ENCODE data around the gene SLU7. TPM values are rescaled to one million over a fixed set of nuclear protein-coding genes. Genes with fewer than 3 reads are reported as not detected.
"Not testable (repeated sequence)": the region's sequence is repeated elsewhere in the genome, so short reads cannot be mapped to it uniquely, and the experiment has no call there.

The SLU7 gene
- total RNA-seq, 1 experiment from 2014 or later, result 42.3 TPM

DNA sequence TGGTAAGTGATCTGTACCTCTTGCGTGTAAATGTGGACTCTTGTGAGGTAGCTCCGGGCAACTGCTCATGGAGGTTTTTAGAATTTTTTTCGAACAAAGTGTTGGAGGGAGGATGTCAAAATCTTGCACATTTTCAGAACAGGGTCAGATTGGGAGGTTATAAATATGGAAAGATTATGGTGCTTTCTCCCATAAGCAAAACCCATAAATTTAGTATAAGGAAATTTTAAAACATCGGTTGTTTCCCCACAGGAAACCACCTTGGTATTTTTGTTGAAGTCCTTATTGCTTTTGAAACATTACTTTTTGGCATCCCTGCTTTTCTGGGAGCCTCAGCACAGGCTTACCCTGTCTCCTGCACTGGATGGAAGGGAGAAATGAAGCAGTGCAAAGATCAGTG lies 36.7 kb upstream of the SLU7 start:
- no peaks in the 10 kb centered on the region for H3K36me3 ChIP-seq
- no peaks in the 10 kb centered on the region for H3K9me3 ChIP-seq
- no peak overlapping the region for H3K4me3 ChIP-seq
- no peak for DNase-seq
- no peaks in the 10 kb centered on the region; the same call in 1 of the 2 replicates for H3K27me3 ChIP-seq

DNA sequence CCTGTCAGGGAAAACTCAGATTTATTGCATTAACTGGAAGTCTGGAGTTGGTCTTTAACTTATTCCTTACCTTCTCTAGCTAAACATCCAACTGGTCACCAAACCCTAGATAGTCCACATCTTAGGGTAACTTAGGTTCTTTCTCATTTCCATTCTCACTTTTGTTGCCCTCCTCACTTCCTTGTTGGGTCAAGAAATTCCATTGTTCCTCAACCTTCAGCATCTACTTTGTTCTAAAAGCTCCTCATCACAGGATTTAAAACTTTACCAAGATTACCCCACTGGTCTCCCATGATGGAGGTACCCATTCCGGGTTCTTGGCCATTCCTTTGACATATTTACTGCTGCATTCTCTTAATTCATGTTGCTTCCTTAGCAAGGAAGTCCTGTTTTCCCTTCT lies 34.9 kb upstream of the SLU7 start:
- H3K4me3 ChIP-seq, result no peak overlapping the region
- H3K36me3 ChIP-seq, result no peaks in the 10 kb centered on the region

DNA sequence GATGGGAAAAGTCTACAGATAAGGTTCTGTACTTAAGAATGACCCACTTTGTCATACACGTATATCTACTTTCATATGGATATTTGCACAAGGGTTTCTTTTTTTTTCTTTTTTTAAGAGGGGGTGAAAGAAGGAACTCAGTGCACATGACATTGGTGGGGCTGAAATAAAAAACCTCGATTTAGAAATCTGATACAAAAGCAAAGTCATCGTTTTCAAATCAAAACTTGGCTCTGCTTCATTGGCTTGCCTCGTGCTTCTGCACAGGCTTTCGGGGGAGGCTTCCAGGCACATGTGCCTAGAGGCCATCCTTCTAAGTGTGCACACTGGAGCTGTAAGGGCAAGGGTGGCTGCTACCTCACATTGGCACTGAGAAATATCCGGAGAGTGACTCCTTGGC lies 33.9 kb upstream of the SLU7 start:
- no peaks in the 10 kb centered on the region for H3K36me3 ChIP-seq
- H3K27me3 ChIP-seq, result no peaks in the 10 kb centered on the region; the same call in 1 of the 2 replicates
- H3K4me3 ChIP-seq, result no peak overlapping the region
- no peak for DNase-seq
- H3K9me3 ChIP-seq, result no peaks in the 10 kb centered on the region

More for the DNA sequence above, 34.9 kb upstream of the SLU7 start:
- Histone ChIP-seq H3K27me3 (no peaks in the 10 kb centered on the region; the same call in 1 of the 2 replicates), H3K9me3 (no peaks in the 10 kb centered on the region)
- no peak for DNase-seq

DNA sequence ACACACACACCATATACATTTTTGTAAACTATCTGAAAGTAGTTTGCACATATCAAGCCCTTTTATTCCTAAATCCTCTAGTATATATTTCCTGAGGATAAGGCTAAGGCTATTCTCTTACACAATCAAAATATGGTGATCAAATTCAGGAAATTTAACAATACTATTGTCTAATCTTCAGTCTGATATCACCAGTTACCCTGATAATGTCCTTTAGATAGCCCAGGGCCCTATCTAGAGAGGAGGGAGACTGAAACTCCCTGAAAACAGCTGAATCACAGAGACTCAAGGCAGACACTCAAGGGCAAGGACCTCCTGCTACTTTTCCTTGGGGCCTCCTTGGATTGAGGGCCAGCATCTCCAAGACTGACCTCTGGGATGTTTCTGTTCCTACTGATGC lies 33.2 kb upstream of the SLU7 start:
- Histone ChIP-seq H3K9me3 (no peaks in the 10 kb centered on the region), H3K36me3 (no peaks in the 10 kb centered on the region), H3K27me3 (no peaks in the 10 kb centered on the region; the same call in 1 of the 2 replicates), H3K4me3 (no peak overlapping the region)
- no peak for DNase-seq

DNA sequence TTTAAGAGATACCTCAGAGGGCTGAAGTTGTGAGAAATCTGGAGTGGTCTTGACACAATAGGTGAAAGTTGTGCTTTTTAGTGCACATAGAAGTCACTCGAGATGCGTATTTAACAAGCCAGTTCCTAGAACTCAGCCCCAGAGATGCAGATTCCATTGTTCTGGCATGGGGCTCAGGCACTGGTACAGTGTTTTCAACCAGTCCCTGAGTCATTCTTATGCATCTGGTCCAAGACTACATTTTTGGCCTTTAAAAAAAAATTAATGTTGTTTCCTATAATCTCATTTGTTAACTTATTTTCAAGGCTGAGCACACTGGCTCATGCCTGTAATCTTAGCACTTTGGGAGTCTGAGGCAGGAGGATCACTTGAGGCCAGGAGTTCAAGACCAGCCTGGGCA lies 32.4 kb upstream of the SLU7 start:
- Histone ChIP-seq H3K27me3 (no peaks in the 10 kb centered on the region; the same call in 1 of the 2 replicates), H3K9me3 (no peaks in the 10 kb centered on the region), H3K4me3 (no peak overlapping the region), H3K36me3 (no peaks in the 10 kb centered on the region)
- DNase-seq, result peak; percentile 44

DNA sequence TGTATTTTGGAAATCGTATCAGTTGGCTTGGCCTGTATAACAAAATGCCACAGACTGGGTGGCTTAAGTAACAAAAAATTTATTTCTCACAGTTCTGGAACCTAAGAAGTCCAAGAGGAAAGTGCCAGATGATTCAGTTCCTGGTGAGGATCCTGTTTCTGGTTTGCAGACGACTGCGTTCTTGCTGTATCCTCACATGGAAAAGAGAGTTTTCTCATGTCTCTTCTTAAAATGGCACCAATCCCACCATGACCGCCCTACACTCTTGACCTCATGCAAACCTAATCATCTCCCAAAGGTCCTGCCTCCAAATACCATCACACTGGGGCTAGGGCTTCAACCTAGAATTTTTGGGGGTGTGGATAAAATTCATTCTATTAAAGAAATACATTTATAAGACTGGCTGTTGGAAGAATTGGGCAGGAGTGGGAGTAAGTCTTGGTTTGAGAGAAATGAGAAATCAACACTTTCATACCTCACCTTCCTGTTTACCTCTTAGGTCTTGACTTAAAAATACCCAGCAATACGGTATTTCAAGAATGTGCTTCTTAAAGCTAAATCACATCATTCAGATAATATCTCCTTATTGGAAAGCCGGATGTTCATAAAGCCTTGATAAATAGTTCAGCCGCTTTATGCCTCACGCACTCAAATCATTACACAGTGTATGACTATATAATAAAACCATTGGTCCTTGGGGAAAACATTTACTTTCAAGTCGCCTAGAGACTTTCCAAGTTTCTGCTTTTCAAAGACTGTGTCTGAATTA lies 31.5 kb upstream of the SLU7 start:
- Histone ChIP-seq H3K9me3 (no peaks in the 10 kb centered on the region), H3K36me3 (no peaks in the 10 kb centered on the region), H3K27me3 (no peaks in the 10 kb centered on the region; the same call in 1 of the 2 replicates), H3K4me3 (no peak overlapping the region)
- DNase-seq, result peak; percentile 28

DNA sequence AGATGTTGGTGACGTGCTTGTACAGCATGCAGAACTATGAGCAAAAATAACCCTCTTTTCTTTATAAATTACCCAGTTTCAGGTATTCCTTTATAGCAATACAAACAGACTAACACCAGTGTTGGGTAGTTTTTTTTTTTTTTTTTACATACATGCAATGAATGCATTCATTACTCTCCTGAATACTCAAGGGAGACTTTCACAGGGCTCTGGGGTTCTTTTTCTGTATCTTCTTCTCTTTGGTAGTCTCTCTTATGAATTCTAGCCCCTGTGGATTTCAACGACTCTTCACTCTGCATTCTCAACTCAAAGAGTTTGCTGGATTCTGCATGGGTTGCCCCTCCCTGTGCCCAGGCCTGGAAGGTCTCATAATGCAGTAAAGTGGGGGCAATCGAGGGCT lies 30.6 kb upstream of the SLU7 start:
- no peaks in the 10 kb centered on the region; the same call in 1 of the 2 replicates for H3K27me3 ChIP-seq
- no peak for DNase-seq
- H3K9me3 ChIP-seq, result no peaks in the 10 kb centered on the region
- no peak overlapping the region for H3K4me3 ChIP-seq
- H3K36me3 ChIP-seq, result no peaks in the 10 kb centered on the region

DNA sequence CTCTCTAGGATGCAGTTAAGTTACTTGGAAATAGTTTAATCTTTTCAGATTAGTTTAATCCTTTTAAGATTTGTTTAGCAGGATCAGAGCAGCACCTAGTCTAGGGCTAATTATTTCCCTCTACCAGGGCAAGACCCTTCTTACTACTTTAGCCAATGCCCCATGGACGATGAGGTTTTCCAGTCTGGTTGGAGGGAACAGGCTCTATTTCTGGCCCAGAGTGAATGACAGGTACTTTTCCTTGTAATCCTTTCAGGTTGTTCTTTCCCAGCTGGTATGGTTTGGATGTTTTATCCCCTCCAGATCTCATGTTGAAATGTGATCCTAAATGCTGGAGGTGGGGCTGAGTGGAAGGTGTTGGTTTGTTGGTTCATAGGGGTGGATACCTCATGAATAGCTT lies 30.0 kb upstream of the SLU7 start:
- no peak for DNase-seq
- H3K36me3 ChIP-seq, result no peaks in the 10 kb centered on the region

DNA sequence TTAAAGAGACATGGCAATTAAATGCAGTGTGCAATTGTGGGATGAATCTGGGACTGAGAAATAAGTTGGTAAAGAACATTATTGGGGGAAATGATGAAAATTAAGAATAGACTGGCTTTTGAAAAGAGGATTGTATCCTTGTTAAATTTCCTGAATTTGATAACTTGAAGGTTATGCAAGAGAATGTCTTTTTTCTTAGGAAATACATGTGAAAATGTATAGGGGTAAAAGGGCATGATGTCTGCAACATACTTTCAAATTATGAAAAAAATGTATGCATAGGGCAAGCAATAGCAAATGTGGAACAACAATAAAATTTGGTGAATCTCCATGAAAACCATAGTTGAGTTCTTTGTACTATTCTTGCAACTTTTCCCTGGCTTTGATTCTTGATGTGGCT lies 26.9 kb upstream of the SLU7 start:
- Histone ChIP-seq H3K36me3 (no peaks in the 10 kb centered on the region), H3K9me3 (no peaks in the 10 kb centered on the region), H3K4me3 (no peak overlapping the region), H3K27me3 (no peaks in the 10 kb centered on the region)
- DNase-seq, result no peak

More for the DNA sequence above, 30.0 kb upstream of the SLU7 start:
- Histone ChIP-seq H3K4me3 (no peak overlapping the region), H3K27me3 (no peaks in the 10 kb centered on the region; the same call in 1 of the 2 replicates), H3K9me3 (no peaks in the 10 kb centered on the region)

DNA sequence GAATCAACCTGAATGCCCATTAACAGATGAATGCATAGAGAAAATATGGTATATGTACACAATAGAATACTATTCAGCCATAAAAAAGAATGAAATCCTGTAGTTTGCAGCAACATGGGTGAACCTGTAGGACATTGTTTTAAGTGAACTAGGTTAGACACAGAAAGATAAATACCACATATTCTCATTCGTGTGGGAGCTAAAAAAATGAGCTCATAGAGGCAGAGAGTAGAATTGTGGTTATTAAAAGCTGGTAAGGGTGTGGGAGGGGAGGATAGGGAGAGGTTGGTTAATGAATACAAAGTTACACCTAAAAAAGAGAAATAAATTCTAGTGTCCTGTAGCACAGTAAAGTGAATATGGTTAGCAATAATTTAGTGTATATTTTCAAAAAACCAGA lies 26.3 kb upstream of the SLU7 start:
- DNase-seq, result no peak
- Histone ChIP-seq H3K4me3 (no peak overlapping the region), H3K36me3 (no peaks in the 10 kb centered on the region), H3K9me3 (no peaks in the 10 kb centered on the region), H3K27me3 (no peaks in the 10 kb centered on the region)

DNA sequence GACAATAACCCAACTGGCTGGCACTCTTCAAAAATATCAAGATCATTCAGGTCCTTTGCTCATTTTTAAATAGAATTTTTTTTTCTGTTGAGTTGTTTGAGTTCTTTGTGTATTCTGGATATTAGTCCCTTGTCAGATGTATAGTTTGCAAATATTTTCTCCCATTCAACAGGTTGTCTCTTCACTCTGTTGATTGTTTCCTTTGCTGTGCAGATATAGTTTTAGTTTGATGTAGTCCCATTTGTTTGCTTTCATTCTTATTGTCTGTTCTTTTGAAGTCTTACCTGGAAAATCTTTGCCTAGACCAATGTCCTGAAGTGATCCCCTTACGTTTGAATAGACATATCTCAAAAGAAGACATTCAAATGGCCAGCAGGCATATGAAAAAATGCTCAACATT lies 25.5 kb upstream of the SLU7 start:
- H3K9me3 ChIP-seq, result no peaks in the 10 kb centered on the region
- no peak overlapping the region for H3K4me3 ChIP-seq
- DNase-seq, result no peak
- no peaks in the 10 kb centered on the region for H3K27me3 ChIP-seq
- H3K36me3 ChIP-seq, result no peaks in the 10 kb centered on the region

DNA sequence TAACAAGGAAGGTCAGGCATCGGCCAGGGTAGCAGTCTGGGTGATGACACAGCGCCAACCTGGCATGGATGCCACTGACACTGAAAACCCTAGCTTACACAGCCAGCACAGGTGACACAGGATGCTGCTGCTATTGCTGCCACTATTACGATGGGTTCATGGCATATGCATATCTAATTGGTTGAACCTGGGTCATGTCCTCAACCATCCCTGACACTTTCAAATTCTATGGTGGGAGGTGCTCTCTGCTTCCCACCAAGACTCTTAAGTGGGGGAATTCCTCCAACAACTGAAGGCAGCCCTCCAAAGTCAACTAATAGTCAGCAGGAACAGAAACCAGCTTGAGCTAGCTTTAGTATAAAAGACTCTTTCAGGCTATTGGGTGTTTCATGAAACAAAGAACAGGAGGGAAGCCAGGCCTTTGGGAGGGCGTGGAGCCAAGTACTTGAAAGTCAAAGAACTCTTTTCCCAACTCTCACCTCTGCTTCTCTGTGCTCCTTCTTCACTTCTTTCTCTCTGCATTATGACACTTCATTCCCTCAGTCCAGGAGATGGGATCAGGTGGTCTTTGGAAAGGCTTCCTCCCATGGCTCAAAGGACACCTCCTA lies 24.0 kb upstream of the SLU7 start:
- Histone ChIP-seq H3K4me3 (no peak overlapping the region), H3K36me3 (no peaks in the 10 kb centered on the region), H3K27me3 (no peaks in the 10 kb centered on the region), H3K9me3 (no peaks in the 10 kb centered on the region)
- no peak for DNase-seq

DNA sequence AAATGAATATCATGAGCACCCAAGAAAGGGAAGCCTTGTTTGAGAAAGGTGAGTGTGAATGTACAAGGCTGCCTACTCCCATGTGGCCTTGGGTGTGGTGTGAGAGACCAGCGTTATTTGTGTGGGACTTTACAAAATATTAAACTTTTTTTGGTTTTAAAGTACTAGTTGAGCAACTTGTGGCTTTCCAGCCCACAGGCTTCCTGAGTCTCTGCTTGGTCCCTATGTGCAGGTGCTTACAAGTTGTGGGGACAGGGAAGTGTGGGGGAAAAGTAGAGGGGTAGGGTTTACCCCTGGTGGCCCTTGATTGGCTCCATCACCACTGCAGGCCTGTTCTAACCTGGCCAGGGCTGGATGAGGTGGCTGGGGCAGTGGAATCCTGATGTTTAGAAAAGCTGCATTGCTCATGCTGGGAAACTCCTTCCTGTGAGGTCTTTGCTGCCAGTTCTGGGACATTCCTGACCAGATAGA lies 22.5 kb upstream of the SLU7 start:
- Histone ChIP-seq H3K36me3 (no peaks in the 10 kb centered on the region), H3K27me3 (no peaks in the 10 kb centered on the region), H3K9me3 (no peaks in the 10 kb centered on the region), H3K4me3 (no peak overlapping the region)
- no peak for DNase-seq

DNA sequence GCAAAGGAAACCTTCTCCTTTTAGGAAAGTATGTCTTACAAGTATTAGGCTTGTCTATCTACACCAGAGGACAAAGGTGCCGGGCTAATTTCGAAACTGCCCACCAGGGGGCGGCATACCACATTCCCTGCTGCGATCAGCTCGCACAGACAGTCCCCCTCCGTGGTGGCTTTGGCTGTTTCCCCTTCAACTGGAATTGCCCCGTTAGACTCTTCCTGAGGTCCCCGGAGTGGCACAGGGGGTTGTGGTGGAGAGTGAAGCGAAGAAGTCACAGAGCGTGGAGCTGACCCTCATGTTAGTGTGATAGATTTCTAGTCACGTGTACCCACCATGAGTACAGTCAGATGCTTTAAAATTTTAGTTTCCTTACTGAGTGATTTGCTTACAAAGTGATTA lies 20.3 kb upstream of the SLU7 start:
- peak; percentile 77 for DNase-seq
- H3K4me3 ChIP-seq, result peak overlapping the region; percentile 52
- no peaks in the 10 kb centered on the region for H3K9me3 ChIP-seq
- H3K36me3 ChIP-seq, result no peaks in the 10 kb centered on the region
- H3K27me3 ChIP-seq, result no peaks in the 10 kb centered on the region

DNA sequence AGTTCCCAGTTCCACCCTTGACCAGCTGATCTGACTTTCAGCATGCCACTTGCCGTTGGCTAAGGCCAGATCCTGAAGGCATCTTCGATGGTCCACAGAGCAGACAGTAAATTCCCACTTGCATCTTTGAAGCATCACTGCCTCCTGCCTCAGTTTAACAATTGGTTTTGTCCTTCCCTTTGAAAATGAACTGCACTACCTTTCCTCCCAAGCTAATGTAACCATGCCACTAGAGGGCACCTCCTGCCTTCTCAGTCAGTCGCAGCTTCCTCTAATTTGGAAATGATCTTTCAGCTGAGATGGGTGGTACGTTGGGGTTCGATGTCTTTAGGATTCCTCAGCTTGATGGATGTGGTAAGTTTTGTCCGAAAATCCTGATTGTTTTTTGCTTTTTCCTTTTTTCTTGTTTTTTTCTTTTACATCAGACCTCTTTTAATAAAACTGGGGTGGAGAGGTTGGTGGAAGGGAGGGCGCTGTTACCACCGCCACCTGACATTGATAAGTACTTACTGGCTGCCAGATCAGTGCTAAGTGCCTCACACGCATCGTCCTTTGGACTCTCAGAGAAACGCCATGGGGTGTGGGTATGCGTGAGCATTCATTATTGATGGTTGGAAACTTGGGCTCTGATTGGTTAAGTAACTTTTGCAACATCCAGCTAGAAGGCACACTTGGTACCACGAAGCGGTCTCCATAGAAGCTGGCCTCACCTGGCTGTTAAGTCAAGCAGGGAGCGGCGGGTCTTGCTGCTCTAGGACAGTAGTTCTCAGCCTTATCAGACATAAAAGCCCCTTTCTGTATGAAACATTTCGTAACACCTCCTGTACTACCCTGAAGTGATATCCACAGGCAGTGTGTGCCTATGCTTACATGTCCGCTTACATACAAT lies 19.7 kb upstream of the SLU7 start:
- H3K27me3 ChIP-seq, result no peaks in the 10 kb centered on the region
- peak; percentile 23 for DNase-seq
- no peaks in the 10 kb centered on the region for H3K36me3 ChIP-seq
- no peaks in the 10 kb centered on the region for H3K9me3 ChIP-seq
- peak overlapping the region; percentile 52; the same call in 1 of the 2 replicates for H3K4me3 ChIP-seq

DNA sequence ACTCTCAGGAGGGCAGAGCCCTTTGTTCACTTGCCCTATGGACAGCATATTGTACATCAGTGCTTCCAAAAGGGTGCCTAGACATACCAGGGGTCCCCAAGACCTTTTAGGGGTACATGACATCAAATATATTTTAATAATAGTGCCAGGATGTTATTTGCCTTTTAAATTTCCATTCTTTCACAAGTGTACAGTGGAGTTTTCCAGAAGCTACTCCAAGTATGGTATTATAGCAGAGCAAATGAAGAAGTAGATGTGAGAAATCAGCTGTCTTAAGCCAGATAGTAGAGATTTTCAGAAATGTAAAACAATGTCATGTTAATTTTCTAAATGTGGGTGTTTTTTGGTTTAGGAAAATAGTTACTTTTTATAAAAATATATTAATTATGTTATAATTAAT lies 18.4 kb upstream of the SLU7 start:
- DNase-seq, result no peak
- H3K36me3 ChIP-seq, result no peaks in the 10 kb centered on the region
- H3K27me3 ChIP-seq, result no peaks in the 10 kb centered on the region
- no peaks in the 10 kb centered on the region for H3K9me3 ChIP-seq
- H3K4me3 ChIP-seq, result no peak overlapping the region

DNA sequence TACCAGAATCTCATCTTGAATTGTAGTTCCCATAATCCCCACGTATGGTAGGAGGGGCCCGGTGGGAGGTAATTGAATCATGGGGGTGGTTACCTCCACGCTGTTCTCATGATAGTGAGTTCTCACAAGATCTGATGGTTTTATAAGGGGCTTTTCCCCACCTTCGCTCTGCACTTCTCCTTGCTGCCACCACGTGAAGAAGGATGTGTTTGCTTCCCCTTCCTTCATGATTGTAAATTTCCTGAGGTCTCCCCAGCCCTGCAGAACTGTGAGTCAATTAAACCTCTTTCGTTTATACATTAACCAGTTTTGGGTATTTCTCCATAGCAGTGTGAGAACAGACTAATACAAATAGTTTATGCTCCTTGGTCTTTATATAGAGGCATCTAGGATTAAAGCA lies 17.8 kb upstream of the SLU7 start:
- H3K9me3 ChIP-seq, H3K36me3 ChIP-seq, DNase-seq, H3K27me3 ChIP-seq, H3K4me3 ChIP-seq: not testable (repeated sequence)
